HEK293 (cell line): ENCODE data around the gene CREM.

ENCODE experiments used
- GLIS1 ChIP-seq: fragments of 450-650 bp; formaldehyde crosslinking; IDR thresholded peaks from 2 replicates; pipeline ENCODE4 v1.5.1; 2016; ENCODE audit warnings: missing biosample characterization, missing genetic modification characterization
- MZF1 ChIP-seq: fragments of 450-650 bp; formaldehyde crosslinking; IDR thresholded peaks from 2 replicates; pipeline ENCODE4 v1.5.1; 2017; ENCODE audit warnings: missing biosample characterization, missing genetic modification characterization, borderline replicate concordance
- SCRT2 ChIP-seq: fragments of 450-650 bp; formaldehyde crosslinking; IDR thresholded peaks from 2 replicates; pipeline ENCODE4 v1.5.1; 2016; ENCODE audit warnings: missing biosample characterization, missing genetic modification characterization
- SETDB1 ChIP-seq: IDR thresholded peaks from one replicate; pipeline ENCODE4 v1.6.1; 2017; ENCODE audit warnings: mild to moderate bottlenecking, low read length, moderate library complexity, mixed read lengths; ENCODE audit not compliant: insufficient read length
- ZBTB17 ChIP-seq: fragments of 450-650 bp; formaldehyde crosslinking; IDR thresholded peaks from 2 replicates; pipeline ENCODE4 v1.5.1; 2016; ENCODE audit warnings: missing biosample characterization, missing genetic modification characterization
- ZNF121 ChIP-seq: fragments of 450-650 bp; formaldehyde crosslinking; IDR thresholded peaks from 2 replicates; pipeline ENCODE4 v1.5.1; 2016; ENCODE audit warnings: missing biosample characterization, missing genetic modification characterization
- ZNF155 ChIP-seq: fragments of 450-650 bp; formaldehyde crosslinking; IDR thresholded peaks from 2 replicates; pipeline ENCODE4 v1.5.1; 2016; ENCODE audit warnings: missing biosample characterization, missing genetic modification characterization
- ZNF157 ChIP-seq: fragments of 450-650 bp; formaldehyde crosslinking; IDR thresholded peaks from 2 replicates; pipeline ENCODE4 v1.5.1; 2016; ENCODE audit warnings: missing biosample characterization, missing genetic modification characterization
- ZNF16 ChIP-seq: fragments of 450-650 bp; formaldehyde crosslinking; IDR thresholded peaks from 2 replicates; pipeline ENCODE4 v1.5.1; 2016; ENCODE audit warnings: low read depth, missing biosample characterization, missing genetic modification characterization
- ZNF2 ChIP-seq: fragments of 450-650 bp; formaldehyde crosslinking; IDR thresholded peaks from 2 replicates; pipeline ENCODE4 v1.5.1; 2016; ENCODE audit warnings: missing biosample characterization, missing genetic modification characterization
- ZNF211 ChIP-seq: fragments of 450-650 bp; formaldehyde crosslinking; IDR thresholded peaks from 2 replicates; pipeline ENCODE4 v1.5.1; 2016; ENCODE audit warnings: low read depth, missing biosample characterization, missing genetic modification characterization
- ZNF221 ChIP-seq: fragments of 450-650 bp; formaldehyde crosslinking; IDR thresholded peaks from 2 replicates; pipeline ENCODE4 v1.5.1; 2017; ENCODE audit warnings: missing biosample characterization, missing genetic modification characterization, borderline replicate concordance
- ZNF292 ChIP-seq: fragments of 450-650 bp; formaldehyde crosslinking; IDR thresholded peaks from 2 replicates; pipeline ENCODE4 v1.5.1; 2016; ENCODE audit warnings: low read depth, missing biosample characterization, missing genetic modification characterization, borderline replicate concordance
- ZNF48 ChIP-seq: fragments of 450-650 bp; formaldehyde crosslinking; IDR thresholded peaks from 2 replicates; pipeline ENCODE4 v1.5.1; 2016; ENCODE audit warnings: missing biosample characterization, missing genetic modification characterization
- ZNF596 ChIP-seq: fragments of 450-650 bp; IDR thresholded peaks from 2 replicates; pipeline ENCODE4 v1.5.0; 2018; ENCODE audit warnings: missing biosample characterization, mild to moderate bottlenecking, missing genetic modification characterization, moderate library complexity
- ZNF624 ChIP-seq: fragments of 450-650 bp; formaldehyde crosslinking; IDR thresholded peaks from 2 replicates; pipeline ENCODE4 v1.5.1; 2017; ENCODE audit warnings: missing biosample characterization, missing genetic modification characterization
- ZNF776 ChIP-seq: fragments of 450-650 bp; formaldehyde crosslinking; IDR thresholded peaks from 2 replicates; pipeline ENCODE4 v1.5.0; 2017; ENCODE audit warnings: missing biosample characterization, missing genetic modification characterization, borderline replicate concordance
- ZNF777 ChIP-seq: fragments of 450-650 bp; formaldehyde crosslinking; IDR thresholded peaks from 2 replicates; pipeline ENCODE4 v1.5.1; 2017; ENCODE audit warnings: missing biosample characterization, missing genetic modification characterization, borderline replicate concordance
- ZNF785 ChIP-seq: fragments of 450-650 bp; formaldehyde crosslinking; IDR thresholded peaks from 2 replicates; pipeline ENCODE4 v1.5.1; 2016; ENCODE audit warnings: missing biosample characterization, missing genetic modification characterization
- ZSCAN16 ChIP-seq: fragments of 450-650 bp; formaldehyde crosslinking; IDR thresholded peaks from 2 replicates; pipeline ENCODE4 v1.5.1; 2016; ENCODE audit warnings: missing biosample characterization, missing genetic modification characterization
- ZXDB ChIP-seq: fragments of 450-650 bp; formaldehyde crosslinking; IDR thresholded peaks from 2 replicates; pipeline ENCODE4 v1.5.1; 2016; ENCODE audit warnings: missing biosample characterization, missing genetic modification characterization
- TF ChIP-seq, protein P1 (sequence below): fragments of 450-650 bp; formaldehyde crosslinking; IDR thresholded peaks from 2 replicates; pipeline ENCODE4 v1.5.1; 2016; ENCODE audit warnings: missing biosample characterization, missing genetic modification characterization
- TF ChIP-seq, protein P2 (sequence below): fragments of 450-650 bp; formaldehyde crosslinking; IDR thresholded peaks from 2 replicates; pipeline ENCODE4 v1.5.1; 2016; ENCODE audit warnings: missing biosample characterization, missing genetic modification characterization, borderline replicate concordance
- TF ChIP-seq, protein P3 (sequence below): fragments of 450-650 bp; formaldehyde crosslinking; IDR thresholded peaks from 2 replicates; pipeline ENCODE4 v1.5.0; 2017; ENCODE audit warnings: missing biosample characterization, missing genetic modification characterization, borderline replicate concordance
- TF ChIP-seq, protein P4 (sequence below): fragments of 450-650 bp; formaldehyde crosslinking; IDR thresholded peaks from 2 replicates; pipeline ENCODE4 v1.5.1; 2016; ENCODE audit warnings: missing biosample characterization, missing genetic modification characterization
- TF ChIP-seq, protein P5 (sequence below): fragments of 450-650 bp; formaldehyde crosslinking; IDR thresholded peaks from 2 replicates; pipeline ENCODE4 v1.5.1; 2016; ENCODE audit warnings: missing biosample characterization, missing genetic modification characterization
- TF ChIP-seq, protein P6 (sequence below): fragments of 450-650 bp; formaldehyde crosslinking; IDR thresholded peaks from 2 replicates; pipeline ENCODE4 v1.5.1; 2016; ENCODE audit warnings: missing biosample characterization, missing genetic modification characterization, borderline replicate concordance
- TF ChIP-seq, protein P7 (sequence below): fragments of 450-650 bp; formaldehyde crosslinking; IDR thresholded peaks from 2 replicates; pipeline ENCODE4 v1.5.1; 2016; ENCODE audit warnings: missing biosample characterization, missing genetic modification characterization

Gene CREM

DNA sequence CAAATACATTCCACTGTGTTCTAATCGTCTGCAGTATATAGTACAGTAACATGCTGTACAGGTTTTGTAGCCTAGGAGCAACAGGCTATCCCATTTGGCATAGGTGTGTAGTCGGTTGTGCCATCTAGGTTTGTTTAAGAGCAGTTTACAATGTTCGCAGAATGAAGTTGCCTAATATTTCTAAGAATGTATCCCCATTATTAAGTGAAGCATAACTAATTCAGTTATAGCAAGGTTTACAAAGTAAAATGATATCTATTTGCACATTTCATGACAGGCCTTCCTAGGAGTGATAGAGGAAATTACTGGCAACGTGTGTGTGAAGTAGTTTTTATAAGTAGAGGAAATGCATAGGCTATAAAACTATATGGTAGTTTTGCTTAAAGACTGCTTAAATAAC lies 4.0 kb downstream of the CREM start (continued):
- TF ChIP-seq, protein P1, sequence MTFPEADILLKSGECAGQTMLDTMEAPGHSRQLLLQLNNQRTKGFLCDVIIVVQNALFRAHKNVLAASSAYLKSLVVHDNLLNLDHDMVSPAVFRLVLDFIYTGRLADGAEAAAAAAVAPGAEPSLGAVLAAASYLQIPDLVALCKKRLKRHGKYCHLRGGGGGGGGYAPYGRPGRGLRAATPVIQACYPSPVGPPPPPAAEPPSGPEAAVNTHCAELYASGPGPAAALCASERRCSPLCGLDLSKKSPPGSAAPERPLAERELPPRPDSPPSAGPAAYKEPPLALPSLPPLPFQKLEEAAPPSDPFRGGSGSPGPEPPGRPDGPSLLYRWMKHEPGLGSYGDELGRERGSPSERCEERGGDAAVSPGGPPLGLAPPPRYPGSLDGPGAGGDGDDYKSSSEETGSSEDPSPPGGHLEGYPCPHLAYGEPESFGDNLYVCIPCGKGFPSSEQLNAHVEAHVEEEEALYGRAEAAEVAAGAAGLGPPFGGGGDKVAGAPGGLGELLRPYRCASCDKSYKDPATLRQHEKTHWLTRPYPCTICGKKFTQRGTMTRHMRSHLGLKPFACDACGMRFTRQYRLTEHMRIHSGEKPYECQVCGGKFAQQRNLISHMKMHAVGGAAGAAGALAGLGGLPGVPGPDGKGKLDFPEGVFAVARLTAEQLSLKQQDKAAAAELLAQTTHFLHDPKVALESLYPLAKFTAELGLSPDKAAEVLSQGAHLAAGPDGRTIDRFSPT (tag by site-specific recombination): no peak
- TF ChIP-seq, protein P2, sequence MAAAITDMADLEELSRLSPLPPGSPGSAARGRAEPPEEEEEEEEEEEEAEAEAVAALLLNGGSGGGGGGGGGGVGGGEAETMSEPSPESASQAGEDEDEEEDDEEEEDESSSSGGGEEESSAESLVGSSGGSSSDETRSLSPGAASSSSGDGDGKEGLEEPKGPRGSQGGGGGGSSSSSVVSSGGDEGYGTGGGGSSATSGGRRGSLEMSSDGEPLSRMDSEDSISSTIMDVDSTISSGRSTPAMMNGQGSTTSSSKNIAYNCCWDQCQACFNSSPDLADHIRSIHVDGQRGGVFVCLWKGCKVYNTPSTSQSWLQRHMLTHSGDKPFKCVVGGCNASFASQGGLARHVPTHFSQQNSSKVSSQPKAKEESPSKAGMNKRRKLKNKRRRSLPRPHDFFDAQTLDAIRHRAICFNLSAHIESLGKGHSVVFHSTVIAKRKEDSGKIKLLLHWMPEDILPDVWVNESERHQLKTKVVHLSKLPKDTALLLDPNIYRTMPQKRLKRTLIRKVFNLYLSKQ (tag by site-specific recombination): no peak
- TF ChIP-seq ZNF624 (no peak), ZNF211 (no peak), SCRT2 (tag by site-specific recombination) (peak; percentile 96), ZNF16 (tag by site-specific recombination) (no peak), ZXDB (tag by site-specific recombination) (0 out of 2 replicates have a peak, but pooled peaks have one; percentile 20), ZNF155 (no peak), SETDB1 (no peak), ZNF292 (tag by site-specific recombination) (no peak), MZF1 (tag by site-specific recombination) (no peak), ZNF2 (tag by site-specific recombination) (no peak; the same call in 1 of the 2 replicates), ZNF785 (tag by site-specific recombination) (no peak), ZNF121 (tag by site-specific recombination) (no peak), ZNF48 (no peak), ZNF157 (no peak), ZNF777 (tag by site-specific recombination) (no peak), ZNF596 (tag by site-specific recombination) (no peak), ZBTB17 (tag by site-specific recombination) (no peak), GLIS1 (no peak), ZSCAN16 (tag by site-specific recombination) (no peak), ZNF221 (tag by site-specific recombination) (no peak), ZNF776 (tag by site-specific recombination) (no peak)
- TF ChIP-seq, protein P3, sequence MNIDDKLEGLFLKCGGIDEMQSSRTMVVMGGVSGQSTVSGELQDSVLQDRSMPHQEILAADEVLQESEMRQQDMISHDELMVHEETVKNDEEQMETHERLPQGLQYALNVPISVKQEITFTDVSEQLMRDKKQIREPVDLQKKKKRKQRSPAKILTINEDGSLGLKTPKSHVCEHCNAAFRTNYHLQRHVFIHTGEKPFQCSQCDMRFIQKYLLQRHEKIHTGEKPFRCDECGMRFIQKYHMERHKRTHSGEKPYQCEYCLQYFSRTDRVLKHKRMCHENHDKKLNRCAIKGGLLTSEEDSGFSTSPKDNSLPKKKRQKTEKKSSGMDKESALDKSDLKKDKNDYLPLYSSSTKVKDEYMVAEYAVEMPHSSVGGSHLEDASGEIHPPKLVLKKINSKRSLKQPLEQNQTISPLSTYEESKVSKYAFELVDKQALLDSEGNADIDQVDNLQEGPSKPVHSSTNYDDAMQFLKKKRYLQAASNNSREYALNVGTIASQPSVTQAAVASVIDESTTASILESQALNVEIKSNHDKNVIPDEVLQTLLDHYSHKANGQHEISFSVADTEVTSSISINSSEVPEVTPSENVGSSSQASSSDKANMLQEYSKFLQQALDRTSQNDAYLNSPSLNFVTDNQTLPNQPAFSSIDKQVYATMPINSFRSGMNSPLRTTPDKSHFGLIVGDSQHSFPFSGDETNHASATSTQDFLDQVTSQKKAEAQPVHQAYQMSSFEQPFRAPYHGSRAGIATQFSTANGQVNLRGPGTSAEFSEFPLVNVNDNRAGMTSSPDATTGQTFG (tag by site-specific recombination): no peak
- TF ChIP-seq, protein P4, sequence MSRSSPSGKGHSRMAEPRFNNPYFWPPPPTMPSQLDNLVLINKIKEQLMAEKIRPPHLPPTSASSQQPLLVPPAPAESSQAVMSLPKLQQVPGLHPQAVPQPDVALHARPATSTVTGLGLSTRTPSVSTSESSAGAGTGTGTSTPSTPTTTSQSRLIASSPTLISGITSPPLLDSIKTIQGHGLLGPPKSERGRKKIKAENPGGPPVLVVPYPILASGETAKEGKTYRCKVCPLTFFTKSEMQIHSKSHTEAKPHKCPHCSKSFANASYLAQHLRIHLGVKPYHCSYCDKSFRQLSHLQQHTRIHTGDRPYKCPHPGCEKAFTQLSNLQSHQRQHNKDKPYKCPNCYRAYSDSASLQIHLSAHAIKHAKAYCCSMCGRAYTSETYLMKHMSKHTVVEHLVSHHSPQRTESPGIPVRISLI (tag by site-specific recombination): no peak
- TF ChIP-seq, protein P5, sequence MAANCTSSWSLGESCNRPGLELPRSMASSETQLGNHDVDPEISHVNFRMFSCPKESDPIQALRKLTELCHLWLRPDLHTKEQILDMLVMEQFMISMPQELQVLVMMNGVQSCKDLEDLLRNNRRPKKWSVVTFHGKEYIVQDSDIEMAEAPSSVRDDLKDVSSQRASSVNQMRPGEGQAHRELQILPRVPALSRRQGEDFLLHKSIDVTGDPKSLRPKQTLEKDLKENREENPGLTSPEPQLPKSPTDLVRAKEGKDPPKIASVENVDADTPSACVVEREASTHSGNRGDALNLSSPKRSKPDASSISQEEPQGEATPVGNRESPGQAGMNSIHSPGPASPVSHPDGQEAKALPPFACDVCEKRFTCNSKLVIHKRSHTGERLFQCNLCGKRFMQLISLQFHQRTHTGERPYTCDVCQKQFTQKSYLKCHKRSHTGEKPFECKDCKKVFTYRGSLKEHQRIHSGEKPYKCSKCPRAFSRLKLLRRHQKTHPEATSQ: no peak
- TF ChIP-seq, protein P6, sequence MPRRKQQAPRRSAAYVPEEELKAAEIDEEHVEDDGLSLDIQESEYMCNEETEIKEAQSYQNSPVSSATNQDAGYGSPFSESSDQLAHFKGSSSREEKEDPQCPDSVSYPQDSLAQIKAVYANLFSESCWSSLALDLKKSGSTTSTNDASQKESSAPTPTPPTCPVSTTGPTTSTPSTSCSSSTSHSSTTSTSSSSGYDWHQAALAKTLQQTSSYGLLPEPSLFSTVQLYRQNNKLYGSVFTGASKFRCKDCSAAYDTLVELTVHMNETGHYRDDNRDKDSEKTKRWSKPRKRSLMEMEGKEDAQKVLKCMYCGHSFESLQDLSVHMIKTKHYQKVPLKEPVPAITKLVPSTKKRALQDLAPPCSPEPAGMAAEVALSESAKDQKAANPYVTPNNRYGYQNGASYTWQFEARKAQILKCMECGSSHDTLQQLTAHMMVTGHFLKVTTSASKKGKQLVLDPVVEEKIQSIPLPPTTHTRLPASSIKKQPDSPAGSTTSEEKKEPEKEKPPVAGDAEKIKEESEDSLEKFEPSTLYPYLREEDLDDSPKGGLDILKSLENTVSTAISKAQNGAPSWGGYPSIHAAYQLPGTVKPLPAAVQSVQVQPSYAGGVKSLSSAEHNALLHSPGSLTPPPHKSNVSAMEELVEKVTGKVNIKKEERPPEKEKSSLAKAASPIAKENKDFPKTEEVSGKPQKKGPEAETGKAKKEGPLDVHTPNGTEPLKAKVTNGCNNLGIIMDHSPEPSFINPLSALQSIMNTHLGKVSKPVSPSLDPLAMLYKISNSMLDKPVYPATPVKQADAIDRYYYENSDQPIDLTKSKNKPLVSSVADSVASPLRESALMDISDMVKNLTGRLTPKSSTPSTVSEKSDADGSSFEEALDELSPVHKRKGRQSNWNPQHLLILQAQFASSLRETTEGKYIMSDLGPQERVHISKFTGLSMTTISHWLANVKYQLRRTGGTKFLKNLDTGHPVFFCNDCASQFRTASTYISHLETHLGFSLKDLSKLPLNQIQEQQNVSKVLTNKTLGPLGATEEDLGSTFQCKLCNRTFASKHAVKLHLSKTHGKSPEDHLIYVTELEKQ: no peak
- TF ChIP-seq, protein P7, sequence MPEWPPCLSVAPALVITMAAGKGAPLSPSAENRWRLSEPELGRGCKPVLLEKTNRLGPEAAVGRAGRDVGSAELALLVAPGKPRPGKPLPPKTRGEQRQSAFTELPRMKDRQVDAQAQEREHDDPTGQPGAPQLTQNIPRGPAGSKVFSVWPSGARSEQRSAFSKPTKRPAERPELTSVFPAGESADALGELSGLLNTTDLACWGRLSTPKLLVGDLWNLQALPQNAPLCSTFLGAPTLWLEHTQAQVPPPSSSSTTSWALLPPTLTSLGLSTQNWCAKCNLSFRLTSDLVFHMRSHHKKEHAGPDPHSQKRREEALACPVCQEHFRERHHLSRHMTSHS (tag by site-specific recombination): no peak
